K562 (cell line): ENCODE results near the gene ERC2.

Source experiments
- CBFB ChIP-seq: sonication (generic); formaldehyde crosslinking; IDR thresholded peaks from 2 replicates; pipeline ENCODE4 v1.4.0; 2020; ENCODE audit warnings: mild to moderate bottlenecking, missing genetic modification reagents
- EGR1 ChIP-seq: fragments of 450-650 bp; conservative IDR thresholded peaks from 2 replicates; pipeline ENCODE4 v1.6.1; 2017; ENCODE audit warnings: mild to moderate bottlenecking
- KLF16 ChIP-seq: IDR thresholded peaks from 2 replicates; pipeline ENCODE4 v1.6.1; 2016; ENCODE audit warnings: antibody characterized with exemption
- SAFB2 ChIP-seq: fragments of 200-400 bp; formaldehyde crosslinking; IDR thresholded peaks from 2 replicates; pipeline ENCODE4 v1.6.1; 2018; ENCODE audit warnings: borderline replicate concordance, low read length, low read depth, moderate library complexity; ENCODE audit not compliant: severe bottlenecking
- TF ChIP-seq, protein P1 (sequence below), 2 experiments: fragments of 450-650 bp; conservative IDR thresholded peaks; 2 replicates each; pipeline ENCODE4 v1.6.1; 2017; ENCODE audit warnings: mild to moderate bottlenecking in 2 of 2, moderate library complexity in 2 of 2
- TF ChIP-seq, protein P2 (sequence below): sonication (generic); formaldehyde crosslinking; IDR thresholded peaks from 2 replicates; pipeline ENCODE4 v1.8.0; 2023; ENCODE audit warnings: mild to moderate bottlenecking, missing genetic modification reagents
- TF ChIP-seq, protein P3 (sequence below): fragments of 150-350 bp; conservative IDR thresholded peaks from 2 replicates; pipeline ENCODE4 v1.6.1; 2014; ENCODE audit warnings: low read length
- TF ChIP-seq, protein P4 (sequence below): sonication (generic); formaldehyde crosslinking; IDR thresholded peaks from 2 replicates; pipeline ENCODE4 v1.8.0; 2022; ENCODE audit warnings: missing genetic modification reagents, mild to moderate bottlenecking, borderline replicate concordance

DNA sequence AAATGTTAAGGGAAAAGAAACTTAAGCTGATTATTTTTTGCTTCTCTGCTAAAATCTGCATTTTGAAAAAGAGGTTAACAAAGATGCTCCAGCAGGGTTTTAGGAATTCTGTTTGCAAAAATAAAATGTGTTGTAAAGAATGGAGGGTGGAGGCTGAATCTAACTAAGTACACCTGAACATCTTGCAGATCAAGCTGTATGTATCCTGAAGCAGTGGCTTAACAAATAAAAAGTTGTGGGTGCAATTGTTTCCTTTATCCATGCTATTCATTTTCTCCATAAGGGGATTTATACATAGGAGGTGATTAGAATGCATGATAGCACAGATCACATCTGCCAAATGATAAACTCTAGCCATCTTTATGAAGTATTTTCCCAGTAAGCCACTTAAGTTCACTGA lies 466.3 kb downstream of the ERC2 start:
- TF ChIP-seq KLF16 = no peak
- TF ChIP-seq, protein P1, sequence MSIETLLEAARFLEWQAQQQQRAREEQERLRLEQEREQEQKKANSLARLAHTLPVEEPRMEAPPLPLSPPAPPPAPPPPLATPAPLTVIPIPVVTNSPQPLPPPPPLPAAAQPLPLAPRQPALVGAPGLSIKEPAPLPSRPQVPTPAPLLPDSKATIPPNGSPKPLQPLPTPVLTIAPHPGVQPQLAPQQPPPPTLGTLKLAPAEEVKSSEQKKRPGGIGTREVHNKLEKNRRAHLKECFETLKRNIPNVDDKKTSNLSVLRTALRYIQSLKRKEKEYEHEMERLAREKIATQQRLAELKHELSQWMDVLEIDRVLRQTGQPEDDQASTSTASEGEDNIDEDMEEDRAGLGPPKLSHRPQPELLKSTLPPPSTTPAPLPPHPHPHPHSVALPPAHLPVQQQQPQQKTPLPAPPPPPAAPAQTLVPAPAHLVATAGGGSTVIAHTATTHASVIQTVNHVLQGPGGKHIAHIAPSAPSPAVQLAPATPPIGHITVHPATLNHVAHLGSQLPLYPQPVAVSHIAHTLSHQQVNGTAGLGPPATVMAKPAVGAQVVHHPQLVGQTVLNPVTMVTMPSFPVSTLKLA (conservative IDR thresholded peaks at IDR 0.05) = no peak
- TF ChIP-seq, protein P2, sequence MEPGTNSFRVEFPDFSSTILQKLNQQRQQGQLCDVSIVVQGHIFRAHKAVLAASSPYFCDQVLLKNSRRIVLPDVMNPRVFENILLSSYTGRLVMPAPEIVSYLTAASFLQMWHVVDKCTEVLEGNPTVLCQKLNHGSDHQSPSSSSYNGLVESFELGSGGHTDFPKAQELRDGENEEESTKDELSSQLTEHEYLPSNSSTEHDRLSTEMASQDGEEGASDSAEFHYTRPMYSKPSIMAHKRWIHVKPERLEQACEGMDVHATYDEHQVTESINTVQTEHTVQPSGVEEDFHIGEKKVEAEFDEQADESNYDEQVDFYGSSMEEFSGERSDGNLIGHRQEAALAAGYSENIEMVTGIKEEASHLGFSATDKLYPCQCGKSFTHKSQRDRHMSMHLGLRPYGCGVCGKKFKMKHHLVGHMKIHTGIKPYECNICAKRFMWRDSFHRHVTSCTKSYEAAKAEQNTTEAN = no peak
- TF ChIP-seq, protein P3, sequence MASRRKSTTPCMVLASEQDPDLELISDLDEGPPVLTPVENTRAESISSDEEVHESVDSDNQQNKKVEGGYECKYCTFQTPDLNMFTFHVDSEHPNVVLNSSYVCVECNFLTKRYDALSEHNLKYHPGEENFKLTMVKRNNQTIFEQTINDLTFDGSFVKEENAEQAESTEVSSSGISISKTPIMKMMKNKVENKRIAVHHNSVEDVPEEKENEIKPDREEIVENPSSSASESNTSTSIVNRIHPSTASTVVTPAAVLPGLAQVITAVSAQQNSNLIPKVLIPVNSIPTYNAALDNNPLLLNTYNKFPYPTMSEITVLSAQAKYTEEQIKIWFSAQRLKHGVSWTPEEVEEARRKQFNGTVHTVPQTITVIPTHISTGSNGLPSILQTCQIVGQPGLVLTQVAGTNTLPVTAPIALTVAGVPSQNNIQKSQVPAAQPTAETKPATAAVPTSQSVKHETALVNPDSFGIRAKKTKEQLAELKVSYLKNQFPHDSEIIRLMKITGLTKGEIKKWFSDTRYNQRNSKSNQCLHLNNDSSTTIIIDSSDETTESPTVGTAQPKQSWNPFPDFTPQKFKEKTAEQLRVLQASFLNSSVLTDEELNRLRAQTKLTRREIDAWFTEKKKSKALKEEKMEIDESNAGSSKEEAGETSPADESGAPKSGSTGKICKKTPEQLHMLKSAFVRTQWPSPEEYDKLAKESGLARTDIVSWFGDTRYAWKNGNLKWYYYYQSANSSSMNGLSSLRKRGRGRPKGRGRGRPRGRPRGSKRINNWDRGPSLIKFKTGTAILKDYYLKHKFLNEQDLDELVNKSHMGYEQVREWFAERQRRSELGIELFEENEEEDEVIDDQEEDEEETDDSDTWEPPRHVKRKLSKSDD = no peak
- TF ChIP-seq CBFB (CRISPR knock-in tag) = no peak
- no peak for TF ChIP-seq SAFB2
- TF ChIP-seq EGR1 = no peak
- TF ChIP-seq, protein P4, sequence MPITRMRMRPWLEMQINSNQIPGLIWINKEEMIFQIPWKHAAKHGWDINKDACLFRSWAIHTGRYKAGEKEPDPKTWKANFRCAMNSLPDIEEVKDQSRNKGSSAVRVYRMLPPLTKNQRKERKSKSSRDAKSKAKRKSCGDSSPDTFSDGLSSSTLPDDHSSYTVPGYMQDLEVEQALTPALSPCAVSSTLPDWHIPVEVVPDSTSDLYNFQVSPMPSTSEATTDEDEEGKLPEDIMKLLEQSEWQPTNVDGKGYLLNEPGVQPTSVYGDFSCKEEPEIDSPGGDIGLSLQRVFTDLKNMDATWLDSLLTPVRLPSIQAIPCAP (CRISPR knock-in tag) = no peak
